Right atrium auricular region (tissue), 2 donors: ENCODE measurements around the gene ATXN1L. TPM values are rescaled to one million over a fixed set of nuclear protein-coding genes. Genes with fewer than 3 reads are reported as not detected.

ENCODE experiments used
- DNase-seq: peaks from one replicate; pipeline ENCODE4 v3.0.0-alpha.2; 2019; ENCODE audit warnings: low spot score
- H3K27ac ChIP-seq, 2 donors: fragments of 200-600 bp; sonication (generic); 1 replicate in 1 of 2; 2 replicates in 1 of 2; pipeline ENCODE4 v1.5.1; 2016 to 2019
- H3K27me3 ChIP-seq, 2 donors: fragments of 200-600 bp; sonication (generic); one replicate each; pipeline versions ENCODE4 v1.5.1 to v1.6.0; 2017 to 2019
- H3K36me3 ChIP-seq: fragments of 200-600 bp; sonication (generic); one replicate; pipeline ENCODE4 v1.5.1; 2016
- H3K4me1 ChIP-seq, 2 donors: fragments of 200-600 bp; sonication (generic); one replicate each; pipeline versions ENCODE4 v1.5.1 to v1.6.0; 2017 to 2019
- H3K4me3 ChIP-seq, 2 donors: fragments of 200-600 bp; sonication (generic); 1 replicate in 1 of 2; 2 replicates in 1 of 2; pipeline ENCODE4 v1.5.1; 2017 to 2019; ENCODE audit warnings: mild to moderate bottlenecking in 1 of 2, moderate library complexity in 1 of 2
- H3K9me3 ChIP-seq, 2 donors: fragments of 200-600 bp; sonication (generic); one replicate each; pipeline ENCODE4 v1.5.1; 2019
- CTCF ChIP-seq, 2 donors: fragments of 200-600 bp; sonication (generic); IDR thresholded peaks; one replicate each; pipeline ENCODE4 v1.5.1; 2019; ENCODE audit warnings: antibody characterized with exemption in 2 of 2
- total RNA-seq, 2 donors: library from RNA; depleted of rRNA; stranded (reverse); fragments of >200 nt; gene quantifications; one replicate each; pipeline ENCODE4 v1.1.0, GENCODE V29; 2016

The ATXN1L gene
- total RNA-seq, 2 donors from 2014 or later, result 13.6 to 23.7 TPM

GRCh38 chr16:71851746-71852145, 6.0 kb downstream of the ATXN1L start:
- H3K36me3 ChIP-seq, result peaks cover 48% of the 10 kb centered on the region
- no peak for TF ChIP-seq CTCF (IDR thresholded peaks at IDR 0.05)
- H3K27me3 ChIP-seq, result no peaks in the 10 kb centered on the region
- no peak for DNase-seq
- H3K27ac ChIP-seq, result no peak overlapping the region
- peaks cover 0 to 22% of the 10 kb centered on the region in 2 donors for H3K4me1 ChIP-seq
- H3K9me3 ChIP-seq, result no peaks in the 10 kb centered on the region
- H3K4me3 ChIP-seq, result no peak overlapping the region

- DNase-seq, result no peak
- no peak overlapping the region for H3K4me3 ChIP-seq
- H3K27ac ChIP-seq, result no peak overlapping the region
- no peak for TF ChIP-seq CTCF (IDR thresholded peaks at IDR 0.05)
- peaks cover 48% of the 10 kb centered on the region for H3K36me3 ChIP-seq
- no peaks in the 10 kb centered on the region for H3K27me3 ChIP-seq
- H3K4me1 ChIP-seq, result peaks cover 0 to 18% of the 10 kb centered on the region in 2 donors
- no peaks in the 10 kb centered on the region for H3K9me3 ChIP-seq
These were observed 6.4 kb downstream of the ATXN1L start for GRCh38 chr16:71852158-71852557.

GRCh38 chr16:71852561-71852960, 6.8 kb downstream of the ATXN1L start:
- TF ChIP-seq CTCF (IDR thresholded peaks at IDR 0.05), result no peak
- Histone ChIP-seq H3K4me3 (no peak overlapping the region), H3K36me3 (peaks cover 48% of the 10 kb centered on the region), H3K27me3 (no peaks in the 10 kb centered on the region), H3K9me3 (no peaks in the 10 kb centered on the region), H3K27ac (no peak overlapping the region), H3K4me1 (peaks cover 0 to 14% of the 10 kb centered on the region in 2 donors)
- no peak for DNase-seq

- no peak overlapping the region for H3K27ac ChIP-seq
- H3K4me3 ChIP-seq, result no peak overlapping the region
- no peak for TF ChIP-seq CTCF (IDR thresholded peaks at IDR 0.05)
- peaks cover 43% of the 10 kb centered on the region for H3K36me3 ChIP-seq
- peaks cover 0 to 10% of the 10 kb centered on the region in 2 donors for H3K4me1 ChIP-seq
- no peak for DNase-seq
- H3K27me3 ChIP-seq, result no peaks in the 10 kb centered on the region
- no peaks in the 10 kb centered on the region for H3K9me3 ChIP-seq
These were observed 7.6 kb downstream of the ATXN1L start for GRCh38 chr16:71853413-71853812.

- Histone ChIP-seq H3K4me3 (no peak overlapping the region), H3K27me3 (no peaks in the 10 kb centered on the region), H3K4me1 (peaks cover 0 to 10% of the 10 kb centered on the region in 2 donors), H3K36me3 (peaks cover 38% of the 10 kb centered on the region), H3K9me3 (no peaks in the 10 kb centered on the region), H3K27ac (peak overlapping the region in 1 of 2 donors; percentile 64)
- no peak for DNase-seq
- no peak for TF ChIP-seq CTCF (IDR thresholded peaks at IDR 0.05)
These were observed 8.7 kb downstream of the ATXN1L start for GRCh38 chr16:71854369-71854948.
